GM23338 (cell line): Measurements from ENCODE around the gene SBF2. TPM values are rescaled to one million over a fixed set of nuclear protein-coding genes. Genes with fewer than 3 reads are reported as not detected.

Experiments used
- ATAC-seq: fragments of 200-7000 bp; cut with Tn5 transposase; 3 replicates; pipeline ENCODE4 v1.9.1; 2020
- DNase-seq: peaks from one replicate; pipeline ENCODE4 v3.0.0-alpha.2; 2015; ENCODE audit warnings: low spot score
- H2AFZ ChIP-seq: fragments of 200-600 bp; sonication (generic); 2 replicates; pipeline ENCODE4 v1.8.0; 2016; ENCODE audit warnings: antibody characterized with exemption, mild to moderate bottlenecking, moderate library complexity
- H3F3A ChIP-seq: fragments of 200-600 bp; sonication (generic); replicated peaks from 2 replicates; pipeline ENCODE4 v1.8.0; 2017; ENCODE audit warnings: antibody characterized with exemption, mixed run types, low read depth
- H3K27ac ChIP-seq: fragments of 200-600 bp; sonication (generic); 2 replicates; pipeline ENCODE4 v1.6.1; 2016; ENCODE audit warnings: low read depth
- H3K27me3 ChIP-seq: fragments of 200-600 bp; sonication (generic); 2 replicates; pipeline ENCODE4 v1.8.0; 2016; ENCODE audit warnings: mild to moderate bottlenecking, mixed run types, moderate library complexity; ENCODE audit not compliant: insufficient read depth
- H3K36me3 ChIP-seq: fragments of 200-600 bp; sonication (generic); 2 replicates; pipeline ENCODE4 v1.8.0; 2016; ENCODE audit warnings: mild to moderate bottlenecking; ENCODE audit not compliant: insufficient read depth
- H3K4me1 ChIP-seq: fragments of 200-600 bp; sonication (generic); 2 replicates; pipeline ENCODE4 v1.8.0; 2016; ENCODE audit warnings: mild to moderate bottlenecking, moderate library complexity; ENCODE audit not compliant: insufficient read depth
- H3K4me2 ChIP-seq: fragments of 200-600 bp; sonication (generic); 2 replicates; pipeline ENCODE4 v1.7.1; 2017; ENCODE audit warnings: mixed run types
- H3K4me3 ChIP-seq: fragments of 200-600 bp; sonication (generic); 2 replicates; pipeline ENCODE4 v1.6.1; 2016; ENCODE audit warnings: mixed run types
- H3K79me2 ChIP-seq: fragments of 200-600 bp; sonication (generic); replicated peaks from 2 replicates; pipeline ENCODE4 v1.8.0; 2017; ENCODE audit warnings: mild to moderate bottlenecking; ENCODE audit not compliant: insufficient read depth
- H3K9me2 ChIP-seq: fragments of 200-600 bp; sonication (generic); 2 replicates; pipeline ENCODE4 v1.8.0; 2017; ENCODE audit not compliant: insufficient read depth
- H4K20me1 ChIP-seq: fragments of 200-600 bp; sonication (generic); replicated peaks from 2 replicates; pipeline ENCODE4 v1.8.0; 2017; ENCODE audit warnings: mild to moderate bottlenecking; ENCODE audit not compliant: insufficient read depth
- H3K27ac Mint-ChIP-seq: 2 replicates; pipeline ENCODE4 v1.8.0; 2020; ENCODE audit warnings: inconsistent platforms, mild to moderate bottlenecking, moderate library complexity, mixed read lengths
- H3K27me3 Mint-ChIP-seq: 3 replicates; pipeline ENCODE4 v1.8.0; 2022; ENCODE audit warnings: low read depth, mild to moderate bottlenecking, moderate library complexity, mixed read lengths, inconsistent platforms; ENCODE audit not compliant: insufficient read depth, poor library complexity
- H3K36me3 Mint-ChIP-seq: 3 replicates; pipeline ENCODE4 v1.8.0; 2021; ENCODE audit warnings: low read depth, mild to moderate bottlenecking, inconsistent platforms, moderate library complexity, mixed read lengths
- H3K4me1 Mint-ChIP-seq: 3 replicates; pipeline ENCODE4 v1.8.0; 2020; ENCODE audit warnings: mild to moderate bottlenecking, inconsistent platforms, mixed read lengths
- H3K4me3 Mint-ChIP-seq: 3 replicates; pipeline ENCODE4 v1.8.0; 2021; ENCODE audit warnings: moderate library complexity, mild to moderate bottlenecking, inconsistent platforms, mixed read lengths
- H3K9me3 Mint-ChIP-seq: 3 replicates; pipeline ENCODE4 v1.8.0; 2020; ENCODE audit warnings: moderate library complexity, mild to moderate bottlenecking, inconsistent platforms, mixed read lengths
- CREB1 ChIP-seq: fragments of 250-450 bp; sonication (Bioruptor Pico); IDR thresholded peaks from 2 replicates; pipeline ENCODE4 v1.5.0; 2020; ENCODE audit warnings: low read depth, mild to moderate bottlenecking, moderate library complexity
- CTCF ChIP-seq, 2 experiments: fragments of 200-600 bp in 1 of 2; sonication (generic) in 1 of 2; conservative IDR thresholded peaks; 2 replicates each; pipeline versions ENCODE4 v1.5.1 to v1.6.1; 2016 to 2017; ENCODE audit warnings: antibody characterized with exemption in 2 of 2, low read depth in 2 of 2, mild to moderate bottlenecking in 2 of 2, moderate library complexity in 1 of 2
- EZH2 ChIP-seq: fragments of 200-600 bp; sonication (generic); IDR thresholded peaks from one replicate; pipeline ENCODE4 v1.8.0; 2017; ENCODE audit warnings: antibody characterized with exemption, mild to moderate bottlenecking, low read depth; ENCODE audit not compliant: unreplicated experiment
- JUNB ChIP-seq: IDR thresholded peaks from one replicate; pipeline ENCODE4 v1.6.1; 2016; ENCODE audit warnings: antibody characterized with exemption; ENCODE audit not compliant: unreplicated experiment
- POLR2AphosphoS5 ChIP-seq: IDR thresholded peaks from 2 replicates; pipeline ENCODE4 v1.6.1; 2016; ENCODE audit warnings: antibody characterized with exemption, low read depth
- REST ChIP-seq: IDR thresholded peaks from one replicate; pipeline ENCODE4 v1.6.1; 2018; ENCODE audit warnings: antibody characterized with exemption; ENCODE audit not compliant: unreplicated experiment
- ZNF331 ChIP-seq: fragments of 250-450 bp; sonication (Bioruptor Pico); IDR thresholded peaks from 2 replicates; pipeline ENCODE4 v1.5.0; 2020; ENCODE audit warnings: low read depth, mild to moderate bottlenecking, moderate library complexity
- polyA plus RNA-seq: library from polyadenylated mRNA; unstranded; fragments of >200 nt; fragmentation: Nextera tagmentation; extraction: Ambion mirVana; gene quantifications from 2 replicates; pipeline ENCODE4 v1.2.1, GENCODE V29; 2016
- total RNA-seq: library from RNA; depleted of rRNA; stranded (reverse); fragments of >200 nt; shearing (Covaris generic); gene quantifications from 2 replicates; pipeline ENCODE4 v1.2.3, GENCODE V29; 2014
- TF ChIP-seq, protein P1 (sequence below): fragments of 250-450 bp; sonication (Bioruptor Pico); IDR thresholded peaks from 2 replicates; pipeline ENCODE4 v1.5.0; 2020; ENCODE audit warnings: mild to moderate bottlenecking, moderate library complexity
- TF ChIP-seq, protein P2 (sequence below): IDR thresholded peaks from 2 replicates; pipeline ENCODE4 v1.6.1; 2016; ENCODE audit warnings: antibody characterized with exemption

SBF2 gene
- total and polyA plus RNA-seq, 2 experiments from 2014 or later: 25.6 to 53.5 TPM

GRCh38 chr11:9971894-9972293 lies 322.1 kb downstream of the SBF2 start (continued):
- TF ChIP-seq REST (no peak), JUNB (no peak), POLR2AphosphoS5 (no peak), CTCF (conservative IDR thresholded peaks at IDR 0.05; ENCODE audit: low read depth in 2 of 2) (no peak), EZH2 (no peak)

GRCh38 chr11:9969068-9969467 lies 325.0 kb downstream of the SBF2 start:
- Histone ChIP-seq H3K36me3 (no peaks in the 10 kb centered on the region), H3K79me2 (no peaks in the 10 kb centered on the region), H2AFZ (no peak overlapping the region), H3K27ac (no peak overlapping the region), H3K4me1 (peaks cover 11% of the 10 kb centered on the region), H3K4me3 (no peak overlapping the region), H3K4me2 (no peak overlapping the region), H4K20me1 (no peaks in the 10 kb centered on the region), H3K27me3 (no peaks in the 10 kb centered on the region), H3F3A (no peaks in the 10 kb centered on the region), H3K9me2 (no peaks in the 10 kb centered on the region)
- no peak for ATAC-seq
- Mint-ChIP-seq H3K36me3 (peaks cover 1% of the 10 kb centered on the region; the same call in 2 of the 3 replicates), H3K27me3 (peaks cover 5% of the 10 kb centered on the region), H3K4me1 (peaks cover 11% of the 10 kb centered on the region; the same call in 2 of the 3 replicates), H3K4me3 (no peak overlapping the region), H3K9me3 (no peaks in the 10 kb centered on the region; the same call in 2 of the 3 replicates), H3K27ac (no peak overlapping the region)
- DNase-seq: no peak
- TF ChIP-seq, protein P1, sequence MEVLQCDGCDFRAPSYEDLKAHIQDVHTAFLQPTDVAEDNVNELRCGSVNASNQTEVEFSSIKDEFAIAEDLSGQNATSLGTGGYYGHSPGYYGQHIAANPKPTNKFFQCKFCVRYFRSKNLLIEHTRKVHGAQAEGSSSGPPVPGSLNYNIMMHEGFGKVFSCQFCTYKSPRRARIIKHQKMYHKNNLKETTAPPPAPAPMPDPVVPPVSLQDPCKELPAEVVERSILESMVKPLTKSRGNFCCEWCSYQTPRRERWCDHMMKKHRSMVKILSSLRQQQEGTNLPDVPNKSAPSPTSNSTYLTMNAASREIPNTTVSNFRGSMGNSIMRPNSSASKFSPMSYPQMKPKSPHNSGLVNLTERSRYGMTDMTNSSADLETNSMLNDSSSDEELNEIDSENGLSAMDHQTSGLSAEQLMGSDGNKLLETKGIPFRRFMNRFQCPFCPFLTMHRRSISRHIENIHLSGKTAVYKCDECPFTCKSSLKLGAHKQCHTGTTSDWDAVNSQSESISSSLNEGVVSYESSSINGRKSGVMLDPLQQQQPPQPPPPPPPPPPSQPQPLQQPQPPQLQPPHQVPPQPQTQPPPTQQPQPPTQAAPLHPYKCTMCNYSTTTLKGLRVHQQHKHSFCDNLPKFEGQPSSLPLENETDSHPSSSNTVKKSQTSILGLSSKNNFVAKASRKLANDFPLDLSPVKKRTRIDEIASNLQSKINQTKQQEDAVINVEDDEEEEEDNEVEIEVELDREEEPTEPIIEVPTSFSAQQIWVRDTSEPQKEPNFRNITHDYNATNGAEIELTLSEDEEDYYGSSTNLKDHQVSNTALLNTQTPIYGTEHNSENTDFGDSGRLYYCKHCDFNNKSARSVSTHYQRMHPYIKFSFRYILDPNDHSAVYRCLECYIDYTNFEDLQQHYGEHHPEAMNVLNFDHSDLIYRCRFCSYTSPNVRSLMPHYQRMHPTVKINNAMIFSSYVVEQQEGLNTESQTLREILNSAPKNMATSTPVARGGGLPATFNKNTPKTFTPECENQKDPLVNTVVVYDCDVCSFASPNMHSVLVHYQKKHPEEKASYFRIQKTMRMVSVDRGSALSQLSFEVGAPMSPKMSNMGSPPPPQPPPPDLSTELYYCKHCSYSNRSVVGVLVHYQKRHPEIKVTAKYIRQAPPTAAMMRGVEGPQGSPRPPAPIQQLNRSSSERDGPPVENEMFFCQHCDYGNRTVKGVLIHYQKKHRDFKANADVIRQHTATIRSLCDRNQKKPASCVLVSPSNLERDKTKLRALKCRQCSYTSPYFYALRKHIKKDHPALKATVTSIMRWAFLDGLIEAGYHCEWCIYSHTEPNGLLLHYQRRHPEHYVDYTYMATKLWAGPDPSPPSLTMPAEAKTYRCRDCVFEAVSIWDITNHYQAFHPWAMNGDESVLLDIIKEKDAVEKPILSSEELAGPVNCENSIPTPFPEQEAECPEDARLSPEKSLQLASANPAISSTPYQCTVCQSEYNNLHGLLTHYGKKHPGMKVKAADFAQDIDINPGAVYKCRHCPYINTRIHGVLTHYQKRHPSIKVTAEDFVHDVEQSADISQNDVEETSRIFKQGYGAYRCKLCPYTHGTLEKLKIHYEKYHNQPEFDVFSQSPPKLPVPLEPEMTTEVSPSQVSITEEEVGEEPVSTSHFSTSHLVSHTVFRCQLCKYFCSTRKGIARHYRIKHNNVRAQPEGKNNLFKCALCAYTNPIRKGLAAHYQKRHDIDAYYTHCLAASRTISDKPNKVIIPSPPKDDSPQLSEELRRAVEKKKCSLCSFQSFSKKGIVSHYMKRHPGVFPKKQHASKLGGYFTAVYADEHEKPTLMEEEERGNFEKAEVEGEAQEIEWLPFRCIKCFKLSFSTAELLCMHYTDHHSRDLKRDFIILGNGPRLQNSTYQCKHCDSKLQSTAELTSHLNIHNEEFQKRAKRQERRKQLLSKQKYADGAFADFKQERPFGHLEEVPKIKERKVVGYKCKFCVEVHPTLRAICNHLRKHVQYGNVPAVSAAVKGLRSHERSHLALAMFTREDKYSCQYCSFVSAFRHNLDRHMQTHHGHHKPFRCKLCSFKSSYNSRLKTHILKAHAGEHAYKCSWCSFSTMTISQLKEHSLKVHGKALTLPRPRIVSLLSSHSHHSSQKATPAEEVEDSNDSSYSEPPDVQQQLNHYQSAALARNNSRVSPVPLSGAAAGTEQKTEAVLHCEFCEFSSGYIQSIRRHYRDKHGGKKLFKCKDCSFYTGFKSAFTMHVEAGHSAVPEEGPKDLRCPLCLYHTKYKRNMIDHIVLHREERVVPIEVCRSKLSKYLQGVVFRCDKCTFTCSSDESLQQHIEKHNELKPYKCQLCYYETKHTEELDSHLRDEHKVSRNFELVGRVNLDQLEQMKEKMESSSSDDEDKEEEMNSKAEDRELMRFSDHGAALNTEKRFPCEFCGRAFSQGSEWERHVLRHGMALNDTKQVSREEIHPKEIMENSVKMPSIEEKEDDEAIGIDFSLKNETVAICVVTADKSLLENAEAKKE (CRISPR knock-in tag): no peak
- TF ChIP-seq JUNB (no peak), CREB1 (no peak), ZNF331 (CRISPR knock-in tag) (no peak)
- TF ChIP-seq, protein P2, sequence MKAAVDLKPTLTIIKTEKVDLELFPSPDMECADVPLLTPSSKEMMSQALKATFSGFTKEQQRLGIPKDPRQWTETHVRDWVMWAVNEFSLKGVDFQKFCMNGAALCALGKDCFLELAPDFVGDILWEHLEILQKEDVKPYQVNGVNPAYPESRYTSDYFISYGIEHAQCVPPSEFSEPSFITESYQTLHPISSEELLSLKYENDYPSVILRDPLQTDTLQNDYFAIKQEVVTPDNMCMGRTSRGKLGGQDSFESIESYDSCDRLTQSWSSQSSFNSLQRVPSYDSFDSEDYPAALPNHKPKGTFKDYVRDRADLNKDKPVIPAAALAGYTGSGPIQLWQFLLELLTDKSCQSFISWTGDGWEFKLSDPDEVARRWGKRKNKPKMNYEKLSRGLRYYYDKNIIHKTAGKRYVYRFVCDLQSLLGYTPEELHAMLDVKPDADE: no peak
